ENCODE data around the gene WNT3A.

DNA sequence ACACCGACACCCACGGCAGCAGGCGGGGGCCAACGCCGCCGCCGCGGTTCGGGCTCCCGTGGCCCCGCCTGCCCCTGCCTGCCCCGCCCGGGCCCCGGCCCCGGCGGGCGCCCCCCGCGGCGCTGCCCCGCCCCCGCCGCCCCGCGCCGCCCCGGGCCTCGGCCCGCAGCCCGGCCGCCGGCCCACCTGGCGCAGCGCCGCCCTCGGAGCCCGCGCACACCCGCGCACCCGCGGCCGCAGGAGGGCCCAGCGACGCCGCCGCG is at the start of gene WNT3A:
- TF ChIP-seq CTCF (IDR thresholded peaks at IDR 0.05 in 8 of 11, conservative IDR thresholded peaks at IDR 0.05 in 3 of 11) (no peak), POLR2A (IDR thresholded peaks at IDR 0.05) (no peak), POLR2AphosphoS5 (IDR thresholded peaks at IDR 0.05) (no peak)

Data from spleen (tissue), 7 donors.